RWPE2 (cell line): ENCODE results near the gene CAMK1D.

ENCODE experiments used
- ATAC-seq: fragments of 200-7000 bp; cut with Tn5 transposase; 3 replicates; pipeline ENCODE4 v1.9.1; 2021; ENCODE audit warnings: low read depth
- DNase-seq: peaks from one replicate; pipeline ENCODE4 v3.0.0-alpha.2; 2020; ENCODE audit warnings: low spot score
- H3K27ac ChIP-seq: fragments of 450-650 bp; 2 replicates; pipeline ENCODE4 v1.5.1; 2017; ENCODE audit warnings: mild to moderate bottlenecking; ENCODE audit not compliant: poor library complexity, severe bottlenecking
- H3K27me3 ChIP-seq: fragments of 250-450 bp; sonication (Bioruptor Pico); 2 replicates; pipeline ENCODE4 v1.5.1; 2021; ENCODE audit warnings: mild to moderate bottlenecking, moderate library complexity; ENCODE audit not compliant: insufficient read depth, poor library complexity, severe bottlenecking
- H3K36me3 ChIP-seq: fragments of 250-450 bp; sonication (Bioruptor Pico); 2 replicates; pipeline ENCODE4 v1.5.1; 2020; ENCODE audit warnings: low read depth, mild to moderate bottlenecking, moderate library complexity
- H3K4me1 ChIP-seq: fragments of 250-450 bp; sonication (Bioruptor Pico); 2 replicates; pipeline ENCODE4 v1.5.1; 2021; ENCODE audit warnings: mild to moderate bottlenecking, moderate library complexity; ENCODE audit not compliant: insufficient read depth, poor library complexity, severe bottlenecking
- H3K4me3 ChIP-seq: fragments of 250-450 bp; sonication (Bioruptor Pico); 2 replicates; pipeline ENCODE4 v1.5.1; 2021; ENCODE audit warnings: mild to moderate bottlenecking, moderate library complexity; ENCODE audit not compliant: severe bottlenecking
- H3K9me3 ChIP-seq: fragments of 250-450 bp; sonication (Bioruptor Pico); 2 replicates; pipeline ENCODE4 v1.5.1; 2021; ENCODE audit warnings: mild to moderate bottlenecking, moderate library complexity; ENCODE audit not compliant: severe bottlenecking
- CTCF ChIP-seq: fragments of 450-650 bp; IDR thresholded peaks from one replicate; pipeline ENCODE4 v1.5.1; 2017; ENCODE audit warnings: mild to moderate bottlenecking, moderate library complexity; ENCODE audit not compliant: poor library complexity, severe bottlenecking

Gene CAMK1D

GRCh38 chr10:12507165-12507850 is 158.0 kb downstream of the CAMK1D start:
- H3K9me3 ChIP-seq: no peaks in the 10 kb centered on the region
- no peak for ATAC-seq

GRCh38 chr10:12508165-12508564 is 158.8 kb downstream of the CAMK1D start:
- no peak for DNase-seq
- no peaks in the 10 kb centered on the region for H3K36me3 ChIP-seq
- no peak for ATAC-seq

More at GRCh38 chr10:12507165-12507850, 158.0 kb downstream of the CAMK1D start:
- no peak overlapping the region for H3K4me3 ChIP-seq
- H3K27ac ChIP-seq: no peak overlapping the region
- no peak for DNase-seq
- no peaks in the 10 kb centered on the region for H3K4me1 ChIP-seq
- H3K27me3 ChIP-seq: no peaks in the 10 kb centered on the region
- no peak for TF ChIP-seq CTCF
- H3K36me3 ChIP-seq: no peaks in the 10 kb centered on the region

GRCh38 chr10:12509016-12509793 is 159.9 kb downstream of the CAMK1D start:
- Histone ChIP-seq H3K4me1 (no peaks in the 10 kb centered on the region), H3K27me3 (no peaks in the 10 kb centered on the region), H3K9me3 (no peaks in the 10 kb centered on the region), H3K4me3 (no peak overlapping the region), H3K27ac (no peak overlapping the region), H3K36me3 (no peaks in the 10 kb centered on the region)
- DNase-seq: no peak
- no peak for TF ChIP-seq CTCF
- ATAC-seq: no peak

More at GRCh38 chr10:12508165-12508564, 158.8 kb downstream of the CAMK1D start:
- Histone ChIP-seq H3K4me3 (no peak overlapping the region), H3K4me1 (no peaks in the 10 kb centered on the region), H3K27ac (no peak overlapping the region), H3K9me3 (no peaks in the 10 kb centered on the region), H3K27me3 (no peaks in the 10 kb centered on the region)
- no peak for TF ChIP-seq CTCF

GRCh38 chr10:12509794-12510100 is 160.4 kb downstream of the CAMK1D start:
- no peak for DNase-seq
- Histone ChIP-seq H3K27me3 (no peaks in the 10 kb centered on the region), H3K27ac (no peak overlapping the region), H3K4me3 (no peak overlapping the region), H3K36me3 (no peaks in the 10 kb centered on the region), H3K4me1 (no peaks in the 10 kb centered on the region), H3K9me3 (no peaks in the 10 kb centered on the region)
- ATAC-seq: no peak
- TF ChIP-seq CTCF: no peak

- no peaks in the 10 kb centered on the region for H3K27me3 ChIP-seq
- no peak for TF ChIP-seq CTCF
- DNase-seq: no peak
- no peak overlapping the region for H3K4me3 ChIP-seq
- no peak for ATAC-seq
- H3K9me3 ChIP-seq: no peaks in the 10 kb centered on the region
- H3K4me1 ChIP-seq: no peaks in the 10 kb centered on the region
- no peak overlapping the region for H3K27ac ChIP-seq
- H3K36me3 ChIP-seq: no peaks in the 10 kb centered on the region
Observed at GRCh38 chr10:12510501-12510941, 161.2 kb downstream of the CAMK1D start.
